GM18867 (cell line): ENCODE measurements around the gene CCSAP.

Experiments used
- ATAC-seq: cut with Tn5 transposase; IDR thresholded peaks from one replicate; pipeline ENCODE4 v1.9.1; 2021; ENCODE audit warnings: mild to moderate bottlenecking, moderate library complexity; ENCODE audit not compliant: unreplicated experiment

Gene CCSAP

DNA sequence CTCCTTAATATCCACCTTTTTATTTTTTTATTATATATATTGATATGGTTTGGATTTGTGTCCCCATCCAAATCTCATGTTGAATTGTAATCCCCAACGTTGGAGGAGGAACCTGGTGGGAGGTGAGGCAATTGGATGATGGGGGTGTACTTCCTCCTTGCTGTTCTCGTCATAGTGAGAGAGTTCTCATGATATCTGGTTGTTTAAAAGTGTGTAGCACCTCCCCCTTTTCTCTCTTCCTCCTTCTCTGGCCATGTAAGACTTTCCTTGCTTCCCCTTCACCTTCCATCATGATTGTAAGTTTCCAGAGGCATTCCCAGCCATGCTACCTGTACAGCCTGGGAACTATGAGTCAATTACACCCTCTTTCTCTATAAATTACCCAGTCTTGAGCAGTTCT is 22.7 kb upstream of the CCSAP start:
- no peak for ATAC-seq

DNA sequence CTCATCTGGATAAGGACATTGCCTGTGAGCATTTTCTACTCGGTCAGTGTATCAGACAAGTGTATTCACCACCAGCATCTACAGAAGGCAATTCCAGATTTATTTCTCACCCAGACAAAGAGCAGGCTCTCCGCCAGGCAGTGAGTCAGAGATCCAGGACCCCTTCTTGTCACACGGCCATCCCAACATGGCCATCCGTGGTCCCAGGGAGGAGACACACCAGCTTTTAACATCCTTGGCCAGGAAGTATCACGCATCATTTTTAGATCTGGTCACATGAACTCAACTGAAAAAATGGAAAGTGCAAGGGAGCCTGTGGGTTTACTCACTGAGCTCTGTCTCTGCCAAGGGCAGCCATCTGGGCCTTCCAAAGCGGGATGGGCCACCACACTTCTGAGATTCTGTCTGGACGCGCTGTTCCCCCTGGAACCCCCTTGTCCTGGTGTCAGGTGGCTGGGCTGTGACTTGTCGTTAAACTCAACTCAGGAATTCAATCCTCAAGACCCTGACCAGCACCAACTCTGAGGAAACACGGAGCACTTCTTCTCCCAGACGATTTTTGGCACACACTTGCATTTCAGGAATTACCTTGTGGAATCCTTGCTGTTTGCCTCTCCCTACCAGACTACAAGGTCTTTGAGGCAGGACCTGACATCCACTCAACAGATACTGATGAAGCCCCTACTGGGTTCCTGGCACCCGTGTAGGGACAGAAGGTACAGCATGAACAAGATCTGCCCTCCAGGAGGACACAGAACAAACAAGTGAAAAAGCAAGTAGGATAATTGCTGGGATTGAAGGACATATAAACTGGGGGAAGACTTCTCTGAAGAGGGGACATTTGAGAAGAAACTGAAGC is 21.6 kb upstream of the CCSAP start:
- no peak for ATAC-seq

DNA sequence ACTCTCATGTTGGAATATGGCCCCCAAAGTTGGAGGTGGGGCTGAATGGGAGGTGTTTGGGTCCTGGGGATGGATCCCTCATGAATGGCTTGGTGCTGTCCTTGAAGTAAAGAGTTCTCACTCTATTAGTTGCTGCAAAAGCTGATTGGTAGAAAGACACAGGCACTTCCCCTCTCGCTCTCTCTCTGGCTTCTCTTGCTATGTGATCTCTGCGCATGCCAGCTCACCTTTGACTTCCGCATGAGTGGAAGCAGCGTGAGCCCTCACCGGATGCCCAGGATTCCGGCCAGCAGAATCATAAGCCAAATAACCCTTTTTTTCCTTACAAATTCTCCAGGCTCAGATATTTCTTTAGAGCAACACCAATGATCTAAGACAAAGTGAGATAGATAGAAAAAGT is 20.9 kb upstream of the CCSAP start:
- ATAC-seq: no peak

- ATAC-seq: no peak
Observed at GRCh38 chr1:229360420-229360819, 17.6 kb upstream of the CCSAP start.

- no peak for ATAC-seq
Observed at GRCh38 chr1:229355661-229356060, 12.8 kb upstream of the CCSAP start.

GRCh38 chr1:229354226-229354625 is 11.4 kb upstream of the CCSAP start:
- ATAC-seq: no peak

DNA sequence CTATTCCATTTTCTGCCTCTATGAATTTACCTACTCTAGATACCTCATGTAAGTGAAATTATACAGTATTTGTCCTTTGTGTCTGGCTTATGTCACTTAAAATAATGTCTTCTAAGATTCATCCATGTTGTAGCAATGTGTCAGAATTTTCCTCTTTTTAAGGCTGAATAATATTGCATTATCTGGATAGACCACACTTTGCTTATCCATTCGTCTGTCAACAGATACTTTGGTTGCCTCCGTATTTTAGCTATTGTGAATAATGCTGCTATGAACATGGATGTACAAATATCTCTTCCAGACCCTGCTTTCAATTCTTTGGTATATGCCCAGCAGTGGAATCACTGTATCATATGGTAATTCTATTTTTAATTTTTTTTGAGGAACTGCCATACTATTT is 10.1 kb upstream of the CCSAP start:
- ATAC-seq: no peak

DNA sequence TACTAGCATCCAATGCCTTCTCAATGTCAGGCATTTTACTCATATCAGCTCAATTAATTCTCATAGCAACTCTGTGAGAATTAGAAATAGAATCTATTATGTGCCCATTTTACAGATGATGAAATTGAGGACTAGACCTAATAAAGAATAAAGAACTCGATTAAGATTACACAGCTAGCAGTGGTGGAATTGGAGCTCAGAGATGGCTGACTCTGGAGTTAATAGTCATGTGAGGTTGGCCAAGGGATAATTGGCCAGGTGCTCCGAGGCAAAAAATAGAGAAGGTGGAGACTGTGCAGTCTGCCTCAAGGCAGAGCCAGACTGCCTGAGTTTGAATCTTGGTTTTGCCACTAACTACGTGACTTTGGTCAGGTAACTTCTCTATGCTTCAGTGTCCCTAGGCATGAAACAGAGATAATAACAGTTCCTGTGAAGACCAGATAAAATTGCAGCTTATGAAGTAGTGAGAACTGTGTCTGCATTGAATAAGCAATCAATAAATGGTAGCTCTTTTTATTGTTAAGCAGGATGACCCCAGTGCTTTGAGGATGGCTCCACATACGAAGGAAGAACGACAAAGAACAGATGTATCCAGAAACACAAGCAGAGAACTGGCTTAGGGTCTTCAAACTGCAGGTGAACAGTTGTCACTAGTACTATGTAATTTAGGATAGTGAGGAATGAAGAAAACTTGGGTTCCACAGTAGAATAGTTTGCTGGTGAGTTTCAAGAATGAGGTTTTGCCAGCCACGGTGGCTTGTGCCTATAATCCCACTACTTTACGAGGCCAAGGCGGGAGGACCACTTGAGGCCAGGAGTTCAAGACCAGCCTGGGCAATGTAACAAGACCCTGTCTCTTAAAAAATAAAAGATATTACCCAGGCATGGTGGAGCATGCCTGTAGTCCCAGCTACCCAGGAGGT is 6.9 kb upstream of the CCSAP start:
- no peak for ATAC-seq

DNA sequence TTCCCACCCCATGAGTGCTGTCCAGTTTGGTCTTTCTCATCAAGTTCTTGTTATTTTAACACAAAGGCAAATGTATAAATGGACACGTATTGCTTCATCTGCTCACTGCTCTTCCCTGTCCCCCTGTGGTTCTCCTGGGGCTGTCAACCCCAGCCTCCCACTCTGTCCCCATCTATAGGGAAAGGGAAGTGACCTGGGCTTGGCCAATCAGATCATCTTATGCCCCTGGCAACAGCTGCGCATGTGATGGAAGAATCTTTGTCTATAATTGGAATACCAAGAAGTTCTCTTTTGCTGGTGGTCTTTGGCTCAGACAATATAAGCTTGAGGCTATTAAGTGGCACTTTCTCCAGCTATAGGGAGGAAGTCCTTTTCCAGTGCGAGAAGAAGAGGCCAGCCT is 4.7 kb upstream of the CCSAP start:
- ATAC-seq: no peak

GRCh38 chr1:229344937-229345684 is 2.3 kb upstream of the CCSAP start:
- ATAC-seq: no peak

- no peak for ATAC-seq
Observed at GRCh38 chr1:229344139-229344538, 1.3 kb upstream of the CCSAP start.

DNA sequence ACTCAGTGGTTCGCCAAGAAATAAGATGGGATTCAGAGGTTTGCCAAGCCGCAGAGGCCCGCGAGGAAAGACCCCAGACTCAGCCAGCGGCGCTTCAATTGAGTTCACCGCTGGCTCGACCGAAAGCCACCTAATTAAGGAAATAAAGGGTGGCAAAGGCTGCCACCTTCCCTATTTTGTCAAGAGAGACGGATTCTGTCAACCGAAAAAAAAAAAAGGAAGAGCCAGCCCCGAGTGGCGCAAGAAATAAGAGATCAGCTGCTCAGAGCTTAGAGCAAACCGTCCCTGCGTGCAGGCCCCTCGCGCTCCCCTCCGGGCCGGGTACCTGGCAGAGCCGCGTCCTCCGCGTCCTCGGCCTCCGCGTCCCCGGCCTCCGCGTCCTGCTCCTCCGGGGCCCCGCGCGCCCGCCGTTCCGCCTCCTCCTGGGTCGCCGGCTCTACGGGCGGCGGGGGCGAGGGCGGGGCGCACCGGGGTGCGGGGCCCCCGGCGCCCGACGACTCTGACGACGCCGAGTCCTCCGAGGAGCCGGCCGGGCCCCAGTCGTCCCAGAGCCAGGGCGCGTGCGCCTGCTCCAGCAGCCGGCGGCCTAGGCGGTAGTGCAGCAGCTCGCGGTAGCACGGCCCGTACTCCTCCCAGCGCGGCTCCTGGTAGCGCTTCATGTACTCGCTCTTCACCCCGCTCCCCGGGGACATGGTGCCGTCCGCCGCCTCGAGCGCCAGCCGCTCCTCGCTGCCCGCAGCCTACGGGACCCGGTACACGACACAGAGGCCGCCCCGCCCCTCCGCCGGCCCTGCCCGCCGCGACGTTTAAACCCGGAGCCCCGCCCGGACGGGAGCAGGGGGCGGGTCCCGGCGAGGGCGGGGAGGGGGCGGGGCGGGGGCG is 832 bp downstream of the CCSAP start:
- ATAC-seq: peak; percentile 77

- ATAC-seq: no peak
Observed at GRCh38 chr1:229340496-229340895, 2.4 kb downstream of the CCSAP start.

GRCh38 chr1:229339520-229339919 is 3.3 kb downstream of the CCSAP start:
- no peak for ATAC-seq

DNA sequence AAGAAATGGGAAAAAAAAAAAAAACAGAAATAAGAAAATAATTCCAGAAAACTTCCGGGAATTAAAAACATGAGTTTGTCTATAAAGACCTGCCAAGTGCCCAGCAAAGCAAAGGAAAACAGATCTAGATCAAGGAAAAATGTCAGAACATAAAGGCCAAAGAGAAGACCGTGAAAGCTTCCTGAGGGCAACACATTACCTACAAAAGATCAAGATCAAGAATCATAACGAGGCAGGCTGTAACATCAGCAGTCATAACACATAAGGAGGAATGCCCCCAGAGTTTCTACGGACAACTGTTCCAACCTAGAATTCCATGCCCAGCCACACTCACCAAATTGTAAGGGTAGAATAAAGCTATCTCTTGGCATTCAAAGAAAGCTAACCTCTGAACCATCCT is 3.8 kb downstream of the CCSAP start:
- no peak for ATAC-seq

- ATAC-seq: no peak
Observed at GRCh38 chr1:229336345-229336744, 6.5 kb downstream of the CCSAP start.

- no peak for ATAC-seq
Observed at GRCh38 chr1:229334716-229335115, 8.1 kb downstream of the CCSAP start.

- no peak for ATAC-seq
Observed at GRCh38 chr1:229334269-229334668, 8.6 kb downstream of the CCSAP start.

GRCh38 chr1:229328598-229329362 is 14.1 kb downstream of the CCSAP start:
- ATAC-seq: no peak
